ENCODE results near the gene PRKCB.

PRKCB gene

DNA sequence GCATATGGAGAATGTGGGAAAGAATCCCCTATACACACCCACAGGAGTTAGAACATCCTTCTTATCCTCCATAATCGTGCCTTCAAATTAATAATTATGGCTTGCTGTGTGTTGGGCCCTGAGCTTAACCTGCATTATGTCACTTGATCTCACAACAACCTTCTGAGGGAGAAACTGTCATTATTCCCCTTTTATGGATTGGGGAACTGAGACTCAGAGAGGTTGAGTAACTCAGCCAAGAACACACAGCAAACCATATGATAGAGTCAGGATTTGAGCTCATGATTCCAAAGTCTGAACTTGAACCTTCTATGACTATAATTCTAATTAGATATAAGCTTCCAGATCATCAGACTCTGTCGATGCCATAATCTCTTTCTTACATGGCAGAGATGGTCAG lies 306.1 kb downstream of the PRKCB start:
- Histone ChIP-seq H3K4me2 (ENCODE audit: low read depth, low read length, poor library complexity, severe bottlenecking) (no peak overlapping the region), H3K4me1 (ENCODE audit: insufficient read depth, low read length, poor library complexity, severe bottlenecking) (no peaks in the 10 kb centered on the region), H3F3A (ENCODE audit: low read depth) (no peaks in the 10 kb centered on the region), H2AFZ (ENCODE audit: low read length) (no peak overlapping the region), H3K36me3 (ENCODE audit: insufficient read depth, low read length) (peaks cover 10% of the 10 kb centered on the region; the same call in 1 of the 2 replicates), H3K79me2 (ENCODE audit: insufficient read depth, low read length) (no peaks in the 10 kb centered on the region), H3K9me3 (ENCODE audit: insufficient read depth, low read depth, low read length) (no peaks in the 10 kb centered on the region), H3K9ac (ENCODE audit: low read depth, low read length, poor library complexity, severe bottlenecking) (no peak overlapping the region), H3K27me3 (ENCODE audit: insufficient read depth, low read length, poor library complexity, severe bottlenecking) (no peaks in the 10 kb centered on the region), H3K4me3 (ENCODE audit: low read length, poor library complexity, severe bottlenecking) (no peak overlapping the region), H4K20me1 (ENCODE audit: insufficient read depth, low read length, poor library complexity, severe bottlenecking) (no peaks in the 10 kb centered on the region), H3K9me2 (replicated peaks; ENCODE audit: low read depth, low read length) (no peaks in the 10 kb centered on the region)
- TF ChIP-seq, protein P1, sequence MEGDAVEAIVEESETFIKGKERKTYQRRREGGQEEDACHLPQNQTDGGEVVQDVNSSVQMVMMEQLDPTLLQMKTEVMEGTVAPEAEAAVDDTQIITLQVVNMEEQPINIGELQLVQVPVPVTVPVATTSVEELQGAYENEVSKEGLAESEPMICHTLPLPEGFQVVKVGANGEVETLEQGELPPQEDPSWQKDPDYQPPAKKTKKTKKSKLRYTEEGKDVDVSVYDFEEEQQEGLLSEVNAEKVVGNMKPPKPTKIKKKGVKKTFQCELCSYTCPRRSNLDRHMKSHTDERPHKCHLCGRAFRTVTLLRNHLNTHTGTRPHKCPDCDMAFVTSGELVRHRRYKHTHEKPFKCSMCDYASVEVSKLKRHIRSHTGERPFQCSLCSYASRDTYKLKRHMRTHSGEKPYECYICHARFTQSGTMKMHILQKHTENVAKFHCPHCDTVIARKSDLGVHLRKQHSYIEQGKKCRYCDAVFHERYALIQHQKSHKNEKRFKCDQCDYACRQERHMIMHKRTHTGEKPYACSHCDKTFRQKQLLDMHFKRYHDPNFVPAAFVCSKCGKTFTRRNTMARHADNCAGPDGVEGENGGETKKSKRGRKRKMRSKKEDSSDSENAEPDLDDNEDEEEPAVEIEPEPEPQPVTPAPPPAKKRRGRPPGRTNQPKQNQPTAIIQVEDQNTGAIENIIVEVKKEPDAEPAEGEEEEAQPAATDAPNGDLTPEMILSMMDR (conservative IDR thresholded peaks at IDR 0.05; ENCODE audit: low read length) = no peak
- no peak for TF ChIP-seq EZH2phosphoT487 (IDR thresholded peaks at IDR 0.05; ENCODE audit: borderline replicate concordance)

DNA sequence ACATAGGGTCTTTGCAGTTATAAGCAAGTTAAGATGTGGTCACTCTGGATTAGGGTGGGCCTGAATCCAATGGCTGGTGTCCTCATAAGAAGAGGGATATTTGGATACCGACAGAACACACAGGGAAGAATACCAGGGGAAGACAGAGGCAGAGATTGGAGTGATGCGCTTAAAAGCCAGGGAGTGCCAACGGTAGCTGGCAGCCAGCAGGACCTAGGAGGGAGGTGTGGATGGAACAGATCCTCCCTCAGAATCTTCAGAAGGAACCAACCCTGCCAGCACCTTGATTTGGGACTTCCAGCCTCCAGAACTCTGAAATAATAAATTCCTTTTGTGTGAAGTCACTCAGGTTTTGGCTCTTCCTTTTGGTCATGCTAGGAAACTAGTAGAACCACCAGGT lies 310.1 kb downstream of the PRKCB start:
- no peak overlapping the region for H3K9ac ChIP-seq (ENCODE audit: low read depth, low read length, poor library complexity, severe bottlenecking)
- H3K27me3 ChIP-seq (ENCODE audit: insufficient read depth, low read length, poor library complexity, severe bottlenecking) = no peaks in the 10 kb centered on the region
- H3K9me3 ChIP-seq (ENCODE audit: insufficient read depth, low read depth, low read length) = no peaks in the 10 kb centered on the region
- no peak for TF ChIP-seq EZH2phosphoT487 (IDR thresholded peaks at IDR 0.05; ENCODE audit: borderline replicate concordance)
- no peak overlapping the region for H3K4me2 ChIP-seq (ENCODE audit: low read depth, low read length, poor library complexity, severe bottlenecking)
- no peaks in the 10 kb centered on the region for H3K79me2 ChIP-seq (ENCODE audit: insufficient read depth, low read length)
- no peak overlapping the region for H3K4me3 ChIP-seq (ENCODE audit: low read length, poor library complexity, severe bottlenecking)
- no peaks in the 10 kb centered on the region for H3K4me1 ChIP-seq (ENCODE audit: insufficient read depth, low read length, poor library complexity, severe bottlenecking)
- no peaks in the 10 kb centered on the region for H3F3A ChIP-seq (ENCODE audit: low read depth)
- H3K9me2 ChIP-seq (replicated peaks; ENCODE audit: low read depth, low read length) = no peaks in the 10 kb centered on the region
- H4K20me1 ChIP-seq (ENCODE audit: insufficient read depth, low read length, poor library complexity, severe bottlenecking) = no peaks in the 10 kb centered on the region
- no peak overlapping the region for H2AFZ ChIP-seq (ENCODE audit: low read length)
- H3K36me3 ChIP-seq (ENCODE audit: insufficient read depth, low read length) = peaks cover 6% of the 10 kb centered on the region; the same call in 1 of the 2 replicates

DNA sequence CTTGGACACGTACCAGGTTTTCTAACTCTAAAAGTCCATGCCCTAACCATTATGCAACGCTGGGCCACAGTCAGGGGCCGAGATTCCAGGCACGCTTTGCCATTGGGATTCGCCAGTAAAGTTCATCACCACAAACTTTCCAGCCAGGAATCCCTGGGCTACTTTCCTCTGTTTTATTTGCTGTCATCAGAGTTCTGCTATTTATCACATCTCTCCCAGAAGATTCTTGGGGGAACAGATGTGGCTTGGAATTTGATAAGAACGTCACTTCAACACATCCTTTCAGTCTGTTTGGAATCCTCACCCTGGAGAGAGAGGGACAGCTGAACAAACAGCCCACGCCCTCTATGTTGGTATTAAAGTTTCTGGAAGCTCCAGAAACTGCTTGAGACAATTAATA lies 310.7 kb downstream of the PRKCB start:
- no peaks in the 10 kb centered on the region for H3K27me3 ChIP-seq (ENCODE audit: insufficient read depth, low read length, poor library complexity, severe bottlenecking)
- no peaks in the 10 kb centered on the region for H3K9me2 ChIP-seq (replicated peaks; ENCODE audit: low read depth, low read length)
- no peak overlapping the region for H3K9ac ChIP-seq (ENCODE audit: low read depth, low read length, poor library complexity, severe bottlenecking)
- no peak overlapping the region for H2AFZ ChIP-seq (ENCODE audit: low read length)
- no peaks in the 10 kb centered on the region for H3K4me1 ChIP-seq (ENCODE audit: insufficient read depth, low read length, poor library complexity, severe bottlenecking)
- TF ChIP-seq EZH2phosphoT487 (IDR thresholded peaks at IDR 0.05; ENCODE audit: borderline replicate concordance) = no peak
- TF ChIP-seq, protein P1 (conservative IDR thresholded peaks at IDR 0.05; ENCODE audit: low read length) = no peak
- H3K4me2 ChIP-seq (ENCODE audit: low read depth, low read length, poor library complexity, severe bottlenecking) = no peak overlapping the region
- no peak overlapping the region for H3K4me3 ChIP-seq (ENCODE audit: low read length, poor library complexity, severe bottlenecking)
- H3K36me3 ChIP-seq (ENCODE audit: insufficient read depth, low read length) = peaks cover 6% of the 10 kb centered on the region; the same call in 1 of the 2 replicates
- H3F3A ChIP-seq (ENCODE audit: low read depth) = no peaks in the 10 kb centered on the region
- no peaks in the 10 kb centered on the region for H4K20me1 ChIP-seq (ENCODE audit: insufficient read depth, low read length, poor library complexity, severe bottlenecking)
- H3K9me3 ChIP-seq (ENCODE audit: insufficient read depth, low read depth, low read length) = no peaks in the 10 kb centered on the region
- H3K79me2 ChIP-seq (ENCODE audit: insufficient read depth, low read length) = no peaks in the 10 kb centered on the region

DNA sequence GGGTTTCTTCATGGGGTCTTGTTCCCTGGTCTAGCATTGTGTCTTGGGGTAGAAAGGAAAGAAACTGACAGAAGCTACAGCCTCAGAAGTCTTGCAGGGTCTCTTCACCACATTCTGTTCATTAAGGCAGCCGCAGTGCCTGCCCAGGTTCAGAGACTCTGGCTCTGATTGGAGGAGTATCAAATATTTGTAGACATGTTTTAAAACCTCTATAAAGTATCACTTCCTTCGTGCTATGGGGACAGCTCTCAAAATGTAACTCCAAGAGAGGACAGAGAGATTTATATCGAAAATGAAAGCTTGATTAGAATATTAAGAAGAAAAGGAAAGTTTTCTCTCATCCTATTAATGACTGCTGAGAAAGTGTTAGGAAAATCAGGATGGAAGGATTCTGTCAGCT lies 313.3 kb downstream of the PRKCB start:
- Histone ChIP-seq H3K4me3 (ENCODE audit: low read length, poor library complexity, severe bottlenecking) (no peak overlapping the region), H3K27me3 (ENCODE audit: insufficient read depth, low read length, poor library complexity, severe bottlenecking) (no peaks in the 10 kb centered on the region), H2AFZ (ENCODE audit: low read length) (no peak overlapping the region), H3K79me2 (ENCODE audit: insufficient read depth, low read length) (no peaks in the 10 kb centered on the region), H3F3A (ENCODE audit: low read depth) (no peaks in the 10 kb centered on the region), H3K9me2 (replicated peaks; ENCODE audit: low read depth, low read length) (no peaks in the 10 kb centered on the region), H3K4me1 (ENCODE audit: insufficient read depth, low read length, poor library complexity, severe bottlenecking) (no peaks in the 10 kb centered on the region), H3K36me3 (ENCODE audit: insufficient read depth, low read length) (peaks cover 6% of the 10 kb centered on the region; the same call in 1 of the 2 replicates), H3K9ac (ENCODE audit: low read depth, low read length, poor library complexity, severe bottlenecking) (no peak overlapping the region), H3K9me3 (ENCODE audit: insufficient read depth, low read depth, low read length) (no peaks in the 10 kb centered on the region), H4K20me1 (ENCODE audit: insufficient read depth, low read length, poor library complexity, severe bottlenecking) (no peaks in the 10 kb centered on the region), H3K4me2 (ENCODE audit: low read depth, low read length, poor library complexity, severe bottlenecking) (no peak overlapping the region)
- TF ChIP-seq EZH2phosphoT487 (IDR thresholded peaks at IDR 0.05; ENCODE audit: borderline replicate concordance) = no peak
- TF ChIP-seq, protein P1 (conservative IDR thresholded peaks at IDR 0.05; ENCODE audit: low read length) = no peak
